Aorta (tissue), 5 donors: ENCODE data around the gene IPO11. TPM values are rescaled to one million over a fixed set of nuclear protein-coding genes. Genes with fewer than 3 reads are reported as not detected.
"Not testable (repeated sequence)": the region's sequence is repeated elsewhere in the genome, so short reads cannot be mapped to it uniquely, and the experiment has no call there.

Experiments used
- ATAC-seq: fragments of 200-7000 bp; cut with Tn5 transposase; one replicate; pipeline ENCODE4 v1.9.1; 2022; ENCODE audit warnings: moderate library complexity; ENCODE audit not compliant: low FRiP score
- DNase-seq, 2 donors: peaks; one replicate each; pipeline ENCODE4 v3.0.0-alpha.2; 2020
- H3K27ac ChIP-seq, 2 donors: one replicate each; pipeline ENCODE4 v1.5.1; 2013; ENCODE audit warnings: low read length in 2 of 2, mild to moderate bottlenecking in 2 of 2, moderate library complexity in 2 of 2, control low read depth in 1 of 2, inconsistent platforms in 1 of 2, low read depth in 1 of 2
- H3K27me3 ChIP-seq, 2 donors: one replicate each; pipeline ENCODE4 v1.6.1; 2013; ENCODE audit warnings: control low read depth in 1 of 2, low read length in 1 of 2, mild to moderate bottlenecking in 1 of 2, moderate library complexity in 1 of 2; ENCODE audit not compliant: insufficient read depth in 2 of 2, control insufficient read depth in 1 of 2
- H3K36me3 ChIP-seq, 2 donors: one replicate each; pipeline ENCODE4 v1.6.1; 2013; ENCODE audit warnings: control low read depth in 1 of 2, low read length in 1 of 2, mild to moderate bottlenecking in 1 of 2; ENCODE audit not compliant: insufficient read depth in 2 of 2, control insufficient read depth in 1 of 2
- H3K4me1 ChIP-seq, 2 donors: one replicate each; pipeline ENCODE4 v1.6.1; 2013; ENCODE audit warnings: low read length in 2 of 2, control low read depth in 1 of 2, mild to moderate bottlenecking in 1 of 2, moderate library complexity in 1 of 2; ENCODE audit not compliant: insufficient read depth in 2 of 2, control insufficient read depth in 1 of 2
- H3K4me3 ChIP-seq, 2 donors: one replicate each; pipeline ENCODE4 v1.5.1; 2013; ENCODE audit warnings: low read length in 2 of 2, control low read depth in 1 of 2, mild to moderate bottlenecking in 1 of 2
- H3K9me3 ChIP-seq: one replicate; pipeline ENCODE4 v1.6.1; 2013; ENCODE audit warnings: mild to moderate bottlenecking, low read length; ENCODE audit not compliant: control insufficient read depth
- WGBS, 2 donors: extraction: QIAGEN DNeasy Blood & Tissue Kit; methylation state at CpG; one replicate each; pipeline ENCODE4 v1.1.7; 2013; 5-methylcytosine and 5-hydroxymethylcytosine counted together
- intact Hi-C, 2 donors: fragments of 100-400 bp; cut with DNase I; formaldehyde crosslinking; loops; one replicate each; pipeline versions ENCODE4 v1.14.2 to v1.15.0; 2022
- polyA plus RNA-seq, 2 donors: library from polyadenylated mRNA; stranded (reverse); fragments of 200-250 nt; gene quantifications; one replicate each; pipeline ENCODE4 v1.2.3, GENCODE V29; 2013
- total RNA-seq, 2 donors: library from RNA; stranded (reverse); fragmentation: NEBNext Ultra II Directional; extraction: Animal tissue kit (Norgen Biotek cat#: 25700); gene quantifications; one replicate each; pipeline ENCODE4 v1.2.1, GENCODE V29; 2021
- donor health status: healthy with polysubstance abuse.
- donor health status: Bipolar disorder and iron deficiency.
- donor health status: DM: no; HTN: no; CAD: no.
- donor health status: DM: no; HTN: no; CAD: no.
- donor health status: DM: yes; HTN: yes; CAD: no.

Gene IPO11
- total and polyA plus RNA-seq, 4 donors: 5.0 to 41.2 (median 16.0) TPM

DNA sequence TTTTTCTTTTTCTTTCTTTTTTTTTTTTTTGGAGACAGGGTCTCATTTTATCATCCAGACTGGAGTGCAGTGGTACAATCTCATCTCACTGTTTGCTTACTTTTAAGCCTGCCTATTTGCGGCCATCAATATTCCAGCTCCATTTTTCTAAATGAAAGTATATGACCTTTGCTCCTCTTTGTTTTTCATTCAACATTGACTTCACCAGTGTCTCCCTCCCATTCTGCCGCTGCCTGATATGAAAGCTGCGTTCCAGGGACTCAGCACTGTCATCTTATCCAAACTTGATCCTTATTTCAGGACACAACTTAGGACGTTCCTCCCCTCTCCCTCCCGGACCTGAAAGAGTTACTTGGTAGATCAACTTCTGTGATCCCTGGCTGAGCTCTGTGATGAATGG, 239.7 kb downstream of the IPO11 start:
- 48 to 56% methylated on average over 5 of the region's 5 CpGs for WGBS, 2 donors
- no peak for ATAC-seq
- intact Hi-C loops: no loop called here

DNA sequence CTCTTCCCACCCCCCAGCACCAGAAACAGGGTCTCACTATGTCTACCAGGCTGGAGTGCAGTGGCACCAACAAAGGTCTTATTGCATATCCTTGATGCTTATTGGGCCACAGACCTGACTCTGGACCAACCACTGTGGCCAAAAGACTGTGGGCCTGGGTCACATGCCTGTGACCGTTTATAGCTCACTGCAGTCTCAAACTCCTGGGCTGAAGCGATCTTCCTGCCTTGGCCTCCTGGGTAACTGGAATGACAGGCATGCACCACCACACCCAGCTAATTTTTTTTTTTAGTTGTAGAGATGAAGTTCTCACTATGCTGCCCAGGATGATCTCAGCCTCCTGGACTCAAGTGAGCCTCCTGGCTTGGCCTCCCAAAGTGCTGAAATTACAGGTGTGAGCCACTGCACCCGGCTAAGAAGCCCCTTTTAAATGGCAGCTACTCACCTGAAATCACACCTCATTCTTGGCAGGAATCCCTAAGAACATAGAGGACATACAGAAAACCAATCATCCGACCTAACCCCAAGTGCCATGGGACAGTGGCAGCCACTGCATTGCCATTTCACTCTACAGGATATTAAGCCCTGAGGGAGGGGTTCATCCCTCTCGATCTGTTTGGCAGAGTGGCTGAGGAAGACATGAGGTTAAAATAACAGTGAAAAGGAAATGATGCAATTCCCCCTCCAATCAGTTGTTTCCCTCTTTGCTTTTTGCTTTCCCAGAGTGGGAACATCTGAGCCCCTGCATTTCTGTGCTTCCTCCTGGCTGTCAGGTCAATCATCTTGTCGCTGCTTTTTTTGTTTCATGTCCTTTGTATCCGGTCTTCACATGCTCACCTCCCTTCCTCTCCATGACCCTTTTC, 240.7 kb downstream of the IPO11 start:
- no peak for DNase-seq
- no peak overlapping the region for H3K27ac ChIP-seq
- ATAC-seq: no peak
- H3K36me3 ChIP-seq: no peaks in the 10 kb centered on the region
- no peaks in the 10 kb centered on the region for H3K27me3 ChIP-seq
- intact Hi-C loops: no loop called here
- 58 to 63% methylated on average over 7 of the region's 7 CpGs for WGBS, 2 donors
- H3K9me3 ChIP-seq: peaks cover 1% of the 10 kb centered on the region
- no peak overlapping the region for H3K4me3 ChIP-seq
- H3K4me1 ChIP-seq: no peaks in the 10 kb centered on the region

More for the DNA sequence above, 239.7 kb downstream of the IPO11 start:
- peaks cover 1% of the 10 kb centered on the region for H3K9me3 ChIP-seq
- H3K27ac ChIP-seq: no peak overlapping the region
- H3K4me1 ChIP-seq: no peaks in the 10 kb centered on the region
- no peak for DNase-seq
- no peaks in the 10 kb centered on the region for H3K36me3 ChIP-seq
- no peaks in the 10 kb centered on the region for H3K27me3 ChIP-seq
- no peak overlapping the region for H3K4me3 ChIP-seq

DNA sequence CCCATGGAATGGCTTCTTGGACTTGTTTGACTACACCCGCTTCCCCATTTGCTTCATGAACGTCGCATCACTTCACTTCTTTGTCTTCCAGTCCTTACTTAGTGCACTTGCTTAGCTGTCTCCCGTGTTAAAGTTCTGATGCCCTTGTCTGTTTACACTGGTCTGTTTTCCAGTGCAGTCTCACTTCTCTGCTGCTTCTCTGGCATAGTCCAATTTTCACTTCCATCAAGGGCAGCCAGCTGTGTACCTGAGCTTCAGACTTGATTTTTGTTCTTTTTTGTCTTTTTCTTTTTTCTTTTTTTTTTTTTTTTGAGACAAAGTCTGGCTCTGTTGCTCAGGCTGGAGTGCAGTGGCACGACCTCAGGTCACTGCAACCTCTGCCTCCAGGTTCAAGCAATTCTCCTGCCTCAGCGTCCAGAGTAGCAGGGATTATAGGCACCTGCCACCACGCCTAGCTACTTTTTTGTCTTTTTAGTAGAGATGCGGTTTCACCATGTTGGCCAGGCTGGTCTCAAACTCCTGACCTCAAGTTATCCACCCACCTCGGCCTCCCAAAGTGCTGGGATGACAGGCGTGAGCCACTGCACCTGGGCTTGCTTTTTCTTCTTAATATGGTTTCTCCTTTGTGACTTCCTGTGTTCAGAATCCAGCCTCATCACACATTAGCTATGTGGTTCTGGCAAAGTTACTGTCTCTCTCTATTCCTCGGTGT, 241.5 kb downstream of the IPO11 start:
- Histone ChIP-seq H3K27ac (no peak overlapping the region), H3K36me3 (no peaks in the 10 kb centered on the region), H3K27me3 (no peaks in the 10 kb centered on the region), H3K4me3 (no peak overlapping the region), H3K9me3 (peaks cover 1% of the 10 kb centered on the region), H3K4me1 (no peaks in the 10 kb centered on the region)
- WGBS, 2 donors: 86% methylated on average over 11 of the region's 11 CpGs
- DNase-seq: no peak
- ATAC-seq: no peak
- intact Hi-C loops: no loop called here

DNA sequence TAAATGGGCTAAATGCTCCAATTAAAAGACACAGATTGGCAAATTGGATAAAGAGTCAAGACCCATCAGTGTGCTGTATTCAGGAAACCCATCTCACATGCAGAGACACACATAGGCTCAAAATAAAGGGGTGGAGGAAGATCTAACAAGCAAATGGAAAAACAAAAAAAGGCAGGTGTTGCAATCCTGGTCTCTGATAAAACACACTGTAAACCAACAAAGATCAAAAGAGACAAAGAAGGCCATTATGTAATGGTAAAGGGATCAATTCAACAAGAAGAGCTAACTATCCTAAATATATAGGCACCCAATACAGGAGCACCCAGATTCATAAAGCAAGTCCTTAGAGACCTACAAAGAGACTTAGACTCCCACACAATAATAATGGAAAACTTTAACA, 245.2 kb downstream of the IPO11 start:
- DNase-seq, H3K36me3 ChIP-seq, H3K4me3 ChIP-seq, H3K27me3 ChIP-seq, H3K27ac ChIP-seq, intact Hi-C loops, H3K9me3 ChIP-seq, ATAC-seq, H3K4me1 ChIP-seq: not testable (repeated sequence)

DNA sequence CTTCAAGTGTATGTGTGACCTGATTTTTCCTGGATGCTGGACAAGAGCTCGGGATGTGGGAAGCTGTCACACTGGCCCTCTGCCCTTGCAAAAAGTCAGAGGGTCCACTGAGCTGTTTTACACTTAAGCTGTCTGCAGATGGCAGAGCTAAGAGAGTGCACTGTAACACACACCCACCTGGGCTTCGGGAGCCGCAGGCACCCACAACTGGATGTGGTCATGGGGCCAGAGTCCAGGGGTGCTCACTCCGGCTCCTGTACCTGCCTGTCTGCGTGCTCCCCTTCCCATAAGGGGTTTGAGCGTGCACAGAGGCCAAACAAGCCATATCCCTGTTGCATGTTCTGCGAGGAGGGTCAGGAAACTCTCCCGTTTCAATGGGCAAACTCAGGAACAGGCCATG, 248.6 kb downstream of the IPO11 start:
- H3K27me3 ChIP-seq: no peaks in the 10 kb centered on the region
- H3K4me1 ChIP-seq: no peaks in the 10 kb centered on the region
- 74 to 81% methylated on average over 8 of the region's 8 CpGs for WGBS, 2 donors
- ATAC-seq (no peak), DNase-seq (no peak)
- intact Hi-C loops: no loop called here
- no peaks in the 10 kb centered on the region for H3K36me3 ChIP-seq
- H3K4me3 ChIP-seq: no peak overlapping the region
- peaks cover 2% of the 10 kb centered on the region for H3K9me3 ChIP-seq
- H3K27ac ChIP-seq: no peak overlapping the region

DNA sequence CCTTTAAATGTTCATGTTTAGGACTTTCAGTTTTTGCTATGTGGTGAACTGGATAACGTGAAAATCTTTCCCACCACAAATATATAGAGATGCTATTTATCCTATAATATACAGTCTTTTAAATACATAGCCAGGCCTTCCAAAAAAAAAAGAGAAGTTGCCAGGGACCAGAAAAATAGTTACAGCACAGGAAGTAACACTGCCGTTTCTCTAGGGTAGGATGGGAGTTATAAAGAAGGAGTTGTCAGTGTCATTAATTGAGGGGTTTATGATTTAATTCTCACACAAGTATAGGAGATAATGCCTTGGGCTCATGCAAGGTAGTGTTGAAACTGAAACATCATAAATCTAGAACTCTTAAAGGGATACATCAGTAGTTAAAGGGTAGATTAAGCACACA, 250.0 kb downstream of the IPO11 start:
- H3K27me3 ChIP-seq: no peaks in the 10 kb centered on the region
- H3K27ac ChIP-seq: no peak overlapping the region
- DNase-seq: no peak
- no peak for ATAC-seq
- no peak overlapping the region for H3K4me3 ChIP-seq
- no peaks in the 10 kb centered on the region for H3K4me1 ChIP-seq
- no peaks in the 10 kb centered on the region for H3K36me3 ChIP-seq
- peaks cover 2% of the 10 kb centered on the region for H3K9me3 ChIP-seq
- 48 to 52% methylated on average over 2 of the region's 2 CpGs for WGBS, 2 donors
- intact Hi-C loops: no loop called here

DNA sequence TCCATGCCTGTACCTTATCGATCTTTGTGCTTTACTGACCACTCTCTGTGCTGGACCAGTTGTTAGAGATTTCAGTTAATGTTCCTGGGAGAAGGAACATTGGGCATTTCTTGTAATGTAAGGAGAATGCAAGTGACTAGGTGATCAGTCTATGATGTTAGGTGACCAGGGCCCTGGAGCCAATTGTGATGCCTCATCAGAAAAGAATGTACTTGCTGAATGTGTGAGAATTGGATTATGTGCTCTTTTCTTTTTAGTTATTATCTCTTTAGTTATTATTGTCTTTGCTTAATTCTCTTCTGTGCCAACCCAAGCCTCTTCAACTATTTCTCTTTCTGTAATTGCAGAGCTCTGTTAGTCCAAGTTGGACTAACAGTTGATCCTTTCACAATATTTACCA, 258.9 kb downstream of the IPO11 start:
- Histone ChIP-seq H3K27ac (no peak overlapping the region), H3K4me3 (no peak overlapping the region), H3K9me3 (no peaks in the 10 kb centered on the region), H3K27me3 (no peaks in the 10 kb centered on the region), H3K36me3 (no peaks in the 10 kb centered on the region), H3K4me1 (no peaks in the 10 kb centered on the region)
- intact Hi-C loops: no loop called here
- no peak for DNase-seq
- WGBS, 2 donors: 88 to 89% methylated on average over 1 of the region's 1 CpG
- ATAC-seq: no peak

DNA sequence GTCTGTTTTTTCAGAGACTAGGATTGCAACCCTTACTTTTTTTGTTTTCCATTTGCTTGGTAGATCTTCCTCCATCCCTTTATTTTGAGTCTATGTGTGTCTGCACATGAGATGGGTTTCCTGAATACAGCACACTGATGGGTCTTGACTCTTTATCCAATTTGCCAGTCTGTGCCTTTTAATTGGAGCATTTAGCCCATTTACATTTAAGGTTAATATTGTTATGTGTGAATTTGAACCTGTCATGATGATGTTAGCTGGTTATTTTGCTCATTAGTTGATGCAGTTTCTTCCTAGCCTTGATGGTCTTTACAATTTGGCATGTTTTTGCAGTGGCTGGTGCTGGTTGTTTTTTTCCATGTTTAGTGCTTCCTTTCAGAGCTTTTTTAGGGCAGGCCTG, 264.0 kb downstream of the IPO11 start:
- H3K27me3 ChIP-seq, H3K9me3 ChIP-seq, DNase-seq, intact Hi-C loops, H3K4me1 ChIP-seq, ATAC-seq, H3K4me3 ChIP-seq, H3K27ac ChIP-seq, H3K36me3 ChIP-seq: not testable (repeated sequence)
